PC-9 (cell line): ENCODE data around the gene VPS13D.

Experiments
- EZH2 ChIP-seq: fragments of 200-600 bp; sonication (generic); IDR thresholded peaks from 2 replicates; pipeline ENCODE4 v1.8.0; 2017; ENCODE audit warnings: antibody characterized with exemption, low read depth
- TF ChIP-seq, protein P1 (sequence below): fragments of 200-600 bp; sonication (generic); conservative IDR thresholded peaks from 2 replicates; pipeline ENCODE4 v1.6.1; 2017; ENCODE audit warnings: mixed run types, antibody characterized with exemption, mild to moderate bottlenecking, moderate library complexity

DNA sequence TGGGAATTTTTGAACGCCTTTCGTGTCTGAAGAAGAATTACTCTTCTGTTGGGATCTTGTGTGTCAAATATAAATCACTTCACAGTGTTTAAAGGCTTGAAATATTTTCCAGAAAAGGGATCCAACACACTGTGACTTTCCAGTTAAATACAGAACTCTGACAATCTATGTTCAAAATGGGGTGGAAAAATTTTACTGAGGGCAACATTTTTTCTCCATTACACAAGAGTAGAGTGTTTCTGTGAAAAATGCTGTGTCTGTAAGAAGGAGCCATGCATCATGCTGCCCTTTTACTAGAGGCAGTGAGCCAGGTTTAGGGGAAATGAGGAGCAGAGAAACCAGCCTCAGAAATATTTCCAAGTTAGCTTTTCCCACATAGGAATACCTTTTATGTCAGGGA, 86.5 kb downstream of the VPS13D start:
- TF ChIP-seq, protein P1, sequence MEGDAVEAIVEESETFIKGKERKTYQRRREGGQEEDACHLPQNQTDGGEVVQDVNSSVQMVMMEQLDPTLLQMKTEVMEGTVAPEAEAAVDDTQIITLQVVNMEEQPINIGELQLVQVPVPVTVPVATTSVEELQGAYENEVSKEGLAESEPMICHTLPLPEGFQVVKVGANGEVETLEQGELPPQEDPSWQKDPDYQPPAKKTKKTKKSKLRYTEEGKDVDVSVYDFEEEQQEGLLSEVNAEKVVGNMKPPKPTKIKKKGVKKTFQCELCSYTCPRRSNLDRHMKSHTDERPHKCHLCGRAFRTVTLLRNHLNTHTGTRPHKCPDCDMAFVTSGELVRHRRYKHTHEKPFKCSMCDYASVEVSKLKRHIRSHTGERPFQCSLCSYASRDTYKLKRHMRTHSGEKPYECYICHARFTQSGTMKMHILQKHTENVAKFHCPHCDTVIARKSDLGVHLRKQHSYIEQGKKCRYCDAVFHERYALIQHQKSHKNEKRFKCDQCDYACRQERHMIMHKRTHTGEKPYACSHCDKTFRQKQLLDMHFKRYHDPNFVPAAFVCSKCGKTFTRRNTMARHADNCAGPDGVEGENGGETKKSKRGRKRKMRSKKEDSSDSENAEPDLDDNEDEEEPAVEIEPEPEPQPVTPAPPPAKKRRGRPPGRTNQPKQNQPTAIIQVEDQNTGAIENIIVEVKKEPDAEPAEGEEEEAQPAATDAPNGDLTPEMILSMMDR, result no peak
- no peak for TF ChIP-seq EZH2
